Keratinocyte (primary cell): ENCODE measurements around the gene MIS18BP1. TPM values are rescaled to one million over a fixed set of nuclear protein-coding genes. Genes with fewer than 3 reads are reported as not detected.

ENCODE experiments used
- DNase-seq: peaks from one replicate; pipeline ENCODE4 v3.0.0-alpha.2; 2011; ENCODE audit warnings: low read depth, missing footprints, low spot score
- FAIRE-seq: peaks from 2 replicates; lab custom pipeline; 2011; peaks lifted over from hg19 to GRCh38; lab: Jason Lieb, UNC
- H2AFZ ChIP-seq: 2 replicates; pipeline ENCODE4 v1.6.0; 2012; ENCODE audit warnings: low read length, control low read depth, inconsistent platforms; ENCODE audit not compliant: control insufficient read depth
- H3K27ac ChIP-seq: 2 replicates; pipeline ENCODE4 v1.5.1; 2011; ENCODE audit warnings: low read length; ENCODE audit not compliant: control insufficient read depth, insufficient read depth
- H3K27me3 ChIP-seq: 3 replicates; pipeline ENCODE4 v1.6.0; 2011; ENCODE audit warnings: low read length; ENCODE audit not compliant: control insufficient read depth, insufficient read depth; ENCODE audit errors: extremely low read depth
- H3K36me3 ChIP-seq, 2 experiments: 2 replicates in 1 of 2; 3 replicates in 1 of 2; pipeline ENCODE4 v1.5.1; 2011; ENCODE audit warnings: low read length in 2 of 2, mild to moderate bottlenecking in 1 of 2; ENCODE audit not compliant: control insufficient read depth in 2 of 2, insufficient read depth in 2 of 2; ENCODE audit errors: extremely low read depth in 1 of 2
- H3K4me1 ChIP-seq: 3 replicates; pipeline ENCODE4 v1.5.1; 2011; ENCODE audit warnings: low read length; ENCODE audit not compliant: control insufficient read depth, insufficient read depth; ENCODE audit errors: extremely low read depth
- H3K4me2 ChIP-seq: 3 replicates; pipeline ENCODE4 v1.6.0; 2011; ENCODE audit warnings: low read depth, low read length; ENCODE audit not compliant: control insufficient read depth, insufficient read depth; ENCODE audit errors: extremely low read depth
- H3K4me3 ChIP-seq, 3 experiments: fragments of 200-600 bp in 1 of 3; sonication (generic) in 1 of 3; 2 replicates in 2 of 3; 3 replicates in 1 of 3; pipeline ENCODE4 v1.5.1; 2011 to 2016; ENCODE audit warnings: low read length in 3 of 3, mild to moderate bottlenecking in 3 of 3, control low read depth in 2 of 3, inconsistent platforms in 1 of 3, low read depth in 1 of 3, mixed read lengths in 1 of 3, mixed run types in 1 of 3, moderate library complexity in 1 of 3; ENCODE audit not compliant: control insufficient read depth in 2 of 3, insufficient read depth in 2 of 3; ENCODE audit errors: extremely low read depth in 1 of 3
- H3K79me2 ChIP-seq: 2 replicates; pipeline ENCODE4 v1.6.0; 2012; ENCODE audit warnings: low read length; ENCODE audit not compliant: control insufficient read depth, insufficient read depth
- H3K9ac ChIP-seq: 3 replicates; pipeline ENCODE4 v1.6.0; 2011; ENCODE audit warnings: low read length; ENCODE audit not compliant: control insufficient read depth, insufficient read depth; ENCODE audit errors: extremely low read depth
- H3K9me1 ChIP-seq: 3 replicates; pipeline ENCODE4 v1.6.0; 2011; ENCODE audit warnings: low read length; ENCODE audit not compliant: control insufficient read depth, insufficient read depth; ENCODE audit errors: extremely low read depth
- H3K9me3 ChIP-seq: 2 replicates; pipeline ENCODE4 v1.5.1; 2012; ENCODE audit warnings: low read depth, low read length; ENCODE audit not compliant: control insufficient read depth
- H4K20me1 ChIP-seq: 3 replicates; pipeline ENCODE4 v1.6.0; 2011; ENCODE audit warnings: low read length; ENCODE audit not compliant: control insufficient read depth, insufficient read depth; ENCODE audit errors: extremely low read depth
- EZH2 ChIP-seq: IDR thresholded peaks from one replicate; pipeline ENCODE4 v1.6.1; 2012; ENCODE audit warnings: inconsistent platforms, mild to moderate bottlenecking, low read length, moderate library complexity
- dilution Hi-C: fragments of 300-500 bp; cut with MboI; formaldehyde crosslinking; loops from one replicate; pipeline ENCODE4 v1.7.0; 2020; ENCODE audit warnings: low sequenced_read_pairs; ENCODE audit not compliant: extremely low pct_ligation_motif_present
- polyA plus RNA-seq, 5 experiments: library from polyadenylated mRNA; depleted of rRNA in 3 of 5; stranded (reverse) in 3 of 5; stranded (forward) in 1 of 5; unstranded in 1 of 5; fragments of >200 nt; gene quantifications; 1 replicate in 1 of 5; 2 replicates in 3 of 5; 3 replicates in 1 of 5; pipeline versions ENCODE4 v1.2.1 to v1.2.3, GENCODE V29; 2011 to 2012; ENCODE audit warnings: missing spikeins in 2 of 5, low read depth in 1 of 5, low replicate concordance in 1 of 5
- TF ChIP-seq, protein P1 (sequence below), 3 experiments: IDR thresholded peaks in 1 of 3; conservative IDR thresholded peaks in 1 of 3; optimal IDR thresholded peaks in 1 of 3; 2 replicates in 2 of 3; 3 replicates in 1 of 3; pipeline versions ENCODE3 to v1.5.1; 2011; ENCODE audit warnings: low read length in 3 of 3, mild to moderate bottlenecking in 3 of 3, moderate library complexity in 2 of 3, control low read depth in 1 of 3, inconsistent platforms in 1 of 3; ENCODE audit not compliant: insufficient read depth in 2 of 3; ENCODE audit errors: extremely low read depth in 1 of 3

The MIS18BP1 gene
- polyA plus RNA-seq, 1 donor (not counting 4 experiments of a cell fraction or from before 2014, with no cell fraction given) = 20.2 TPM

GRCh38 chr14:45247427-45247826 lies 5.6 kb downstream of the MIS18BP1 start:
- Histone ChIP-seq H3K36me3 (no peaks in the 10 kb centered on the region), H3K9me1 (no peaks in the 10 kb centered on the region), H3K79me2 (peaks cover 92% of the 10 kb centered on the region), H3K4me2 (no peak overlapping the region), H4K20me1 (no peaks in the 10 kb centered on the region), H2AFZ (no peak overlapping the region), H3K27ac (no peak overlapping the region), H3K27me3 (no peaks in the 10 kb centered on the region), H3K4me3 (no peak overlapping the region), H3K4me1 (peaks cover 3% of the 10 kb centered on the region), H3K9ac (no peak overlapping the region), H3K9me3 (no peaks in the 10 kb centered on the region)
- no peak for DNase-seq
- FAIRE-seq = no peak
- dilution Hi-C loops = no loop called here
- no peak for TF ChIP-seq EZH2
- TF ChIP-seq, protein P1, sequence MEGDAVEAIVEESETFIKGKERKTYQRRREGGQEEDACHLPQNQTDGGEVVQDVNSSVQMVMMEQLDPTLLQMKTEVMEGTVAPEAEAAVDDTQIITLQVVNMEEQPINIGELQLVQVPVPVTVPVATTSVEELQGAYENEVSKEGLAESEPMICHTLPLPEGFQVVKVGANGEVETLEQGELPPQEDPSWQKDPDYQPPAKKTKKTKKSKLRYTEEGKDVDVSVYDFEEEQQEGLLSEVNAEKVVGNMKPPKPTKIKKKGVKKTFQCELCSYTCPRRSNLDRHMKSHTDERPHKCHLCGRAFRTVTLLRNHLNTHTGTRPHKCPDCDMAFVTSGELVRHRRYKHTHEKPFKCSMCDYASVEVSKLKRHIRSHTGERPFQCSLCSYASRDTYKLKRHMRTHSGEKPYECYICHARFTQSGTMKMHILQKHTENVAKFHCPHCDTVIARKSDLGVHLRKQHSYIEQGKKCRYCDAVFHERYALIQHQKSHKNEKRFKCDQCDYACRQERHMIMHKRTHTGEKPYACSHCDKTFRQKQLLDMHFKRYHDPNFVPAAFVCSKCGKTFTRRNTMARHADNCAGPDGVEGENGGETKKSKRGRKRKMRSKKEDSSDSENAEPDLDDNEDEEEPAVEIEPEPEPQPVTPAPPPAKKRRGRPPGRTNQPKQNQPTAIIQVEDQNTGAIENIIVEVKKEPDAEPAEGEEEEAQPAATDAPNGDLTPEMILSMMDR (optimal IDR thresholded peaks at IDR 0.05 in 1 of 3, IDR thresholded peaks at IDR 0.05 in 1 of 3, conservative IDR thresholded peaks at IDR 0.05 in 1 of 3; ENCODE audit: extremely low read depth in 1 of 3, insufficient read depth in 2 of 3, low read length in 3 of 3) = no peak

GRCh38 chr14:45246691-45247090 lies 6.3 kb downstream of the MIS18BP1 start:
- Histone ChIP-seq H3K4me1 (peaks cover 3% of the 10 kb centered on the region), H4K20me1 (no peaks in the 10 kb centered on the region), H3K9me3 (no peaks in the 10 kb centered on the region), H2AFZ (no peak overlapping the region), H3K9me1 (no peaks in the 10 kb centered on the region), H3K79me2 (peaks cover 86% of the 10 kb centered on the region), H3K27ac (no peak overlapping the region), H3K4me3 (no peak overlapping the region), H3K4me2 (no peak overlapping the region), H3K27me3 (no peaks in the 10 kb centered on the region), H3K36me3 (no peaks in the 10 kb centered on the region), H3K9ac (no peak overlapping the region)
- DNase-seq (no peak), FAIRE-seq (no peak)
- dilution Hi-C loops = no loop called here
- TF ChIP-seq, protein P1 (optimal IDR thresholded peaks at IDR 0.05 in 1 of 3, IDR thresholded peaks at IDR 0.05 in 1 of 3, conservative IDR thresholded peaks at IDR 0.05 in 1 of 3; ENCODE audit: extremely low read depth in 1 of 3, insufficient read depth in 2 of 3, low read length in 3 of 3) = no peak
- TF ChIP-seq EZH2 = no peak
